Gastrocnemius medialis (tissue), 4 donors: ENCODE data around the gene FADS3.

Experiments
- CTCF ChIP-seq, 5 experiments: fragments of 450-650 bp in 3 of 5; fragments of 200-600 bp in 2 of 5; sonication (generic) in 2 of 5; IDR thresholded peaks in 4 of 5; conservative IDR thresholded peaks in 1 of 5; 1 replicate in 4 of 5; 2 replicates in 1 of 5; pipeline ENCODE4 v1.5.1; 2016 to 2019; ENCODE audit warnings: antibody characterized with exemption in 5 of 5, mild to moderate bottlenecking in 3 of 5, moderate library complexity in 3 of 5
- POLR2A ChIP-seq, 2 donors: fragments of 450-650 bp; IDR thresholded peaks; one replicate each; pipeline ENCODE4 v1.6.1; 2017; ENCODE audit warnings: antibody characterized with exemption in 2 of 2, mild to moderate bottlenecking in 2 of 2, moderate library complexity in 2 of 2

- no peak for TF ChIP-seq POLR2A (IDR thresholded peaks at IDR 0.05)
- TF ChIP-seq CTCF (IDR thresholded peaks at IDR 0.05 in 4 of 5, conservative IDR thresholded peaks at IDR 0.05 in 1 of 5), result no peak
Measured at GRCh38 chr11:61875698-61876097, 15.6 kb downstream of the FADS3 start.
